Upper lobe of left lung (tissue), 6 donors: Measurements from ENCODE around the gene AGRN. TPM values are rescaled to one million over a fixed set of nuclear protein-coding genes. Genes with fewer than 3 reads are reported as not detected.

Experiments
- ATAC-seq, 2 donors: fragments of 200-7000 bp; cut with Tn5 transposase; one replicate each; pipeline ENCODE4 v1.9.1; 2022; ENCODE audit warnings: mild to moderate bottlenecking in 2 of 2, moderate library complexity in 2 of 2; ENCODE audit not compliant: low FRiP score in 2 of 2
- DNase-seq, 2 donors: peaks; one replicate each; pipeline ENCODE4 v3.0.0-alpha.2; 2019 to 2020
- H3K27ac ChIP-seq, 4 donors: fragments of 200-600 bp; sonication (generic); one replicate each; pipeline ENCODE4 v1.5.1; 2016 to 2019
- H3K27me3 ChIP-seq, 4 donors: fragments of 200-600 bp; sonication (generic); one replicate each; pipeline ENCODE4 v1.5.1; 2017 to 2019
- H3K36me3 ChIP-seq, 4 donors: fragments of 200-600 bp; sonication (generic); one replicate each; pipeline ENCODE4 v1.5.1; 2016 to 2019
- H3K4me1 ChIP-seq, 4 donors: fragments of 200-600 bp; sonication (generic); one replicate each; pipeline ENCODE4 v1.5.1; 2018 to 2019
- H3K4me3 ChIP-seq, 4 donors: fragments of 200-600 bp; sonication (generic); one replicate each; pipeline ENCODE4 v1.5.1; 2017 to 2019; ENCODE audit warnings: mild to moderate bottlenecking in 2 of 4, moderate library complexity in 1 of 4
- H3K9me3 ChIP-seq, 4 donors: fragments of 200-600 bp; sonication (generic); one replicate each; pipeline ENCODE4 v1.5.1; 2018 to 2019
- CTCF ChIP-seq, 6 experiments: fragments of 450-650 bp in 4 of 6; fragments of 200-600 bp in 2 of 6; sonication (generic) in 2 of 6; IDR thresholded peaks; one replicate each; pipeline ENCODE4 v1.5.1; 2016 to 2019; ENCODE audit warnings: antibody characterized with exemption in 6 of 6
- EP300 ChIP-seq, 4 donors: sonication (generic); formaldehyde crosslinking; IDR thresholded peaks; one replicate each; pipeline ENCODE4 v1.5.1; 2017; ENCODE audit warnings: antibody characterized with exemption in 4 of 4, control low read depth in 2 of 4
- POLR2A ChIP-seq, 4 donors: fragments of 450-650 bp; IDR thresholded peaks; one replicate each; pipeline ENCODE4 v1.5.1; 2016 to 2017; ENCODE audit warnings: antibody characterized with exemption in 4 of 4, mild to moderate bottlenecking in 2 of 4
- POLR2AphosphoS5 ChIP-seq, 2 donors: sonication (generic); formaldehyde crosslinking; IDR thresholded peaks; one replicate each; pipeline ENCODE4 v1.5.1; 2017; ENCODE audit warnings: antibody characterized with exemption in 2 of 2
- WGBS, 2 donors: methylation state at CpG; one replicate each; pipeline ENCODE4 v1.1.5; 2017 to 2018; 5-methylcytosine and 5-hydroxymethylcytosine counted together
- total RNA-seq, 6 donors: library from RNA; depleted of rRNA in 4 of 6; stranded (reverse); fragments of >200 nt in 4 of 6; gene quantifications; one replicate each; pipeline versions ENCODE4 v1.1.0 to v1.2.1, GENCODE V29; 2016 to 2021
- donor health status: DM: no; HTN: no; CAD: no; lungs with moderate emphysema.
- donor health status: DM: no; HTN: yes; CAD: no; lungs with severe emphysema.

The AGRN gene
- total RNA-seq, 6 donors from 2014 or later, result 91.0 to 316 (median 157) TPM

- TF ChIP-seq CTCF (IDR thresholded peaks at IDR 0.05) (no peak), EP300 (IDR thresholded peaks at IDR 0.05) (no peak), POLR2AphosphoS5 (IDR thresholded peaks at IDR 0.05) (no peak), POLR2A (IDR thresholded peaks at IDR 0.05) (no peak)
- WGBS, 2 donors, result 84 to 93% methylated on average over 10 to 14 of the region's 22 CpGs
- no peak for ATAC-seq
- Histone ChIP-seq H3K9me3 (no peaks in the 10 kb centered on the region), H3K4me3 (no peak overlapping the region), H3K36me3 (no peaks in the 10 kb centered on the region), H3K4me1 (peaks cover 37 to 54% (median 46%) of the 10 kb centered on the region in 4 donors), H3K27me3 (peaks cover 0 to 24% (median 7%) of the 10 kb centered on the region in 4 donors), H3K27ac (no peak overlapping the region)
- DNase-seq, result peak in 1 of 2 donors; percentile 71
Measured at GRCh38 chr1:1003618-1004419, 16.1 kb upstream of the AGRN start.

GRCh38 chr1:1004420-1004779 lies 15.5 kb upstream of the AGRN start:
- ATAC-seq (no peak), DNase-seq (peak in 1 of 2 donors; percentile 26)
- Histone ChIP-seq H3K4me3 (no peak overlapping the region), H3K9me3 (no peaks in the 10 kb centered on the region), H3K27me3 (peaks cover 0 to 18% (median 4%) of the 10 kb centered on the region in 4 donors), H3K36me3 (no peaks in the 10 kb centered on the region), H3K4me1 (peaks cover 34 to 48% (median 40%) of the 10 kb centered on the region in 4 donors), H3K27ac (no peak overlapping the region)
- 57 to 67% methylated on average over 3 to 7 of the region's 7 CpGs for WGBS, 2 donors
- TF ChIP-seq CTCF (IDR thresholded peaks at IDR 0.05) (no peak), EP300 (IDR thresholded peaks at IDR 0.05) (no peak), POLR2AphosphoS5 (IDR thresholded peaks at IDR 0.05) (no peak), POLR2A (IDR thresholded peaks at IDR 0.05) (no peak)

GRCh38 chr1:1004780-1005697 lies 14.9 kb upstream of the AGRN start:
- peaks cover 31 to 42% (median 35%) of the 10 kb centered on the region in 4 donors for H3K4me1 ChIP-seq
- no peaks in the 10 kb centered on the region for H3K36me3 ChIP-seq
- TF ChIP-seq POLR2AphosphoS5 (IDR thresholded peaks at IDR 0.05), result no peak
- no peak for TF ChIP-seq CTCF (IDR thresholded peaks at IDR 0.05)
- no peak for TF ChIP-seq EP300 (IDR thresholded peaks at IDR 0.05)
- TF ChIP-seq POLR2A (IDR thresholded peaks at IDR 0.05), result no peak
- peaks cover 0 to 12% (median 3%) of the 10 kb centered on the region in 4 donors for H3K27me3 ChIP-seq
- peak; percentile 70 to 78 for DNase-seq
- peak overlapping the region in 3 of 4 donors; percentile 17 to 63 (median 52) for H3K27ac ChIP-seq
- ATAC-seq, result peak in 1 of 2 donors; percentile 74
- no peaks in the 10 kb centered on the region for H3K9me3 ChIP-seq
- WGBS, 2 donors, result 24 to 25% methylated on average over 19 to 21 of the region's 21 CpGs
- no peak overlapping the region for H3K4me3 ChIP-seq

GRCh38 chr1:1005774-1006304 lies 14.1 kb upstream of the AGRN start:
- 80 to 100% methylated on average over 1 to 19 of the region's 23 CpGs for WGBS, 2 donors
- Histone ChIP-seq H3K9me3 (no peaks in the 10 kb centered on the region), H3K27ac (peak overlapping the region in 2 of 4 donors; percentile 52 to 63), H3K4me1 (peaks cover 25 to 34% (median 31%) of the 10 kb centered on the region in 4 donors), H3K4me3 (no peak overlapping the region), H3K27me3 (peaks cover 0 to 7% (median 3%) of the 10 kb centered on the region in 4 donors), H3K36me3 (no peaks in the 10 kb centered on the region)
- TF ChIP-seq POLR2A (IDR thresholded peaks at IDR 0.05), result no peak
- no peak for TF ChIP-seq EP300 (IDR thresholded peaks at IDR 0.05)
- no peak for TF ChIP-seq CTCF (IDR thresholded peaks at IDR 0.05)
- TF ChIP-seq POLR2AphosphoS5 (IDR thresholded peaks at IDR 0.05), result no peak
- DNase-seq (peak in 1 of 2 donors; percentile 76), ATAC-seq (no peak)
